Measurements from ENCODE around the gene GPC4.
"Not testable (repeated sequence)": the region's sequence is repeated elsewhere in the genome, so short reads cannot be mapped to it uniquely, and the experiment has no call there.

GPC4 gene

GRCh38 chrX:133323431-133323830 lies 91.9 kb downstream of the GPC4 start:
- H3K36me3 ChIP-seq (ENCODE audit: low read length), result no peaks in the 10 kb centered on the region
- TF ChIP-seq CTCF (IDR thresholded peaks at IDR 0.05; ENCODE audit: insufficient read depth, low read length, poor library complexity, severe bottlenecking), result no peak
- no peak for TF ChIP-seq EZH2phosphoT487 (conservative IDR thresholded peaks at IDR 0.05; ENCODE audit: low read length)
- H3K4me3 ChIP-seq (ENCODE audit: insufficient read depth, low read length, poor library complexity, severe bottlenecking), result no peak overlapping the region
- H3K79me2 ChIP-seq (ENCODE audit: insufficient read depth, low read length), result no peaks in the 10 kb centered on the region
- no peaks in the 10 kb centered on the region for H4K20me1 ChIP-seq (ENCODE audit: low read depth, low read length)
- H3K27ac ChIP-seq (ENCODE audit: low read depth, low read length), result no peak overlapping the region
- no peaks in the 10 kb centered on the region for H3K9me2 ChIP-seq (replicated peaks; ENCODE audit: insufficient read depth, low read length)
- no peak overlapping the region for H3K4me2 ChIP-seq (ENCODE audit: low read depth, low read length, poor library complexity, severe bottlenecking)
- H3K9me3 ChIP-seq (ENCODE audit: insufficient read depth, low read length), result no peaks in the 10 kb centered on the region
- no peaks in the 10 kb centered on the region for H3K27me3 ChIP-seq (ENCODE audit: low read length)
- no peak overlapping the region for H2AFZ ChIP-seq (ENCODE audit: low read depth, low read length, severe bottlenecking)
- no peaks in the 10 kb centered on the region for H3F3A ChIP-seq (ENCODE audit: insufficient read depth)
- no peak overlapping the region for H3K9ac ChIP-seq (ENCODE audit: low read length)

- not testable (repeated sequence) for H3K27me3 ChIP-seq (ENCODE audit: low read length); H2AFZ ChIP-seq (ENCODE audit: low read depth, low read length, severe bottlenecking); H3K4me3 ChIP-seq (ENCODE audit: insufficient read depth, low read length, poor library complexity, severe bottlenecking); H3K79me2 ChIP-seq (ENCODE audit: insufficient read depth, low read length); H3K36me3 ChIP-seq (ENCODE audit: low read length); H4K20me1 ChIP-seq (ENCODE audit: low read depth, low read length); H3K27ac ChIP-seq (ENCODE audit: low read depth, low read length); H3F3A ChIP-seq (ENCODE audit: insufficient read depth); H3K4me2 ChIP-seq (ENCODE audit: low read depth, low read length, poor library complexity, severe bottlenecking); H3K9me3 ChIP-seq (ENCODE audit: insufficient read depth, low read length); H3K9ac ChIP-seq (ENCODE audit: low read length); H3K9me2 ChIP-seq (replicated peaks; ENCODE audit: insufficient read depth, low read length)
Measured at GRCh38 chrX:133322269-133322668, 93.0 kb downstream of the GPC4 start.

GRCh38 chrX:133321451-133321850 lies 93.8 kb downstream of the GPC4 start:
- no peaks in the 10 kb centered on the region for H3K9me2 ChIP-seq (replicated peaks; ENCODE audit: insufficient read depth, low read length)
- H3K9ac ChIP-seq (ENCODE audit: low read length), result no peak overlapping the region
- H3K4me3 ChIP-seq (ENCODE audit: insufficient read depth, low read length, poor library complexity, severe bottlenecking), result no peak overlapping the region
- H3K27me3 ChIP-seq (ENCODE audit: low read length), result no peaks in the 10 kb centered on the region
- no peak overlapping the region for H2AFZ ChIP-seq (ENCODE audit: low read depth, low read length, severe bottlenecking)
- H3K27ac ChIP-seq (ENCODE audit: low read depth, low read length), result no peak overlapping the region
- no peaks in the 10 kb centered on the region for H3K9me3 ChIP-seq (ENCODE audit: insufficient read depth, low read length)
- TF ChIP-seq CTCF (IDR thresholded peaks at IDR 0.05; ENCODE audit: insufficient read depth, low read length, poor library complexity, severe bottlenecking) (no peak), EZH2phosphoT487 (conservative IDR thresholded peaks at IDR 0.05; ENCODE audit: low read length) (no peak)
- no peak overlapping the region for H3K4me2 ChIP-seq (ENCODE audit: low read depth, low read length, poor library complexity, severe bottlenecking)
- no peaks in the 10 kb centered on the region for H3K79me2 ChIP-seq (ENCODE audit: insufficient read depth, low read length)
- H4K20me1 ChIP-seq (ENCODE audit: low read depth, low read length), result no peaks in the 10 kb centered on the region
- no peaks in the 10 kb centered on the region for H3K36me3 ChIP-seq (ENCODE audit: low read length)
- no peaks in the 10 kb centered on the region for H3F3A ChIP-seq (ENCODE audit: insufficient read depth)

GRCh38 chrX:133314281-133314680 lies 101.0 kb downstream of the GPC4 start:
- Histone ChIP-seq H4K20me1 (ENCODE audit: low read depth, low read length) (no peaks in the 10 kb centered on the region), H3F3A (ENCODE audit: insufficient read depth) (no peaks in the 10 kb centered on the region), H3K79me2 (ENCODE audit: insufficient read depth, low read length) (no peaks in the 10 kb centered on the region), H3K9me2 (replicated peaks; ENCODE audit: insufficient read depth, low read length) (no peaks in the 10 kb centered on the region), H3K36me3 (ENCODE audit: low read length) (no peaks in the 10 kb centered on the region), H3K4me2 (ENCODE audit: low read depth, low read length, poor library complexity, severe bottlenecking) (no peak overlapping the region), H3K27me3 (ENCODE audit: low read length) (no peaks in the 10 kb centered on the region), H3K27ac (ENCODE audit: low read depth, low read length) (no peak overlapping the region), H3K4me3 (ENCODE audit: insufficient read depth, low read length, poor library complexity, severe bottlenecking) (no peak overlapping the region), H3K9ac (ENCODE audit: low read length) (no peak overlapping the region), H3K9me3 (ENCODE audit: insufficient read depth, low read length) (no peaks in the 10 kb centered on the region), H2AFZ (ENCODE audit: low read depth, low read length, severe bottlenecking) (no peak overlapping the region)
- TF ChIP-seq CTCF (IDR thresholded peaks at IDR 0.05; ENCODE audit: insufficient read depth, low read length, poor library complexity, severe bottlenecking), result no peak

Measured in SU-DHL-6 (cell line).